Measurements from ENCODE around the gene CRACDL.

CRACDL gene

DNA sequence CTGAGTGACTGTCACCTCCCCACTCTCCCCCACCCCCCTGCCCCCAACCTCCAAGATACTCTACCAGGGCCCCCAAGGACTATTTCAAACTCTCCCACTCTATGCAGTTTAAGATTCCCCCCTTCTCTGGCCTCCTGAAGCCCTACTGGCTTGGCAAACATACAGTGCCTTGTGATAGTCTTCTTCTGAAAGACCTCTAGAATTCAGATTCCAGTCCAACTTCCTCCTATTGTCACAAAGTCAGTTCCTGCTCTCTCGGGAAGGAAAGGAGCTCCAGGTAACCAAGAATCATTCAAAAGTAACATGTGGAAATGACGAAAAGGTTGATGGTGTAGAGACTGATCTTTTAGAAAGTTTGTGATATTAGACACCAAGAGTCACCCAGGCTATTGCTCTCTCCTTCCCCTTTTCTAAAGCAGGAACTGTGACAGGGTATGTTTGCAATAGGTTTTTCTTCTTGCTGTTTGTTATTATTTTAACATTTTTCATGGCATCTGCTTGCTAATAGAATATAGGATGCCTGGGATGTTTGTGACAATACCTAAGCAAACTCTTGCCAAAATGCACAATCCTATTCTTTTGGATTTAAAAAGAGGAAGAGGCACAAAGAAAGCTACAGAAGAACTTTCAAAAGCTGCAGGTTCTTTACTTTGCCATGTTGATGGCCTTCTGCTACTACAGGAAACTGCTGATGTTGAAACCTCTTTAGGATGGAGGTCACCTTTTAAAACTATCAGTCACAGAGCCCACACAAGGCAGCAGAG is 111.6 kb downstream of the CRACDL start:
- no peak for DNase-seq (ENCODE audit: low read depth in 3 of 3)

DNA sequence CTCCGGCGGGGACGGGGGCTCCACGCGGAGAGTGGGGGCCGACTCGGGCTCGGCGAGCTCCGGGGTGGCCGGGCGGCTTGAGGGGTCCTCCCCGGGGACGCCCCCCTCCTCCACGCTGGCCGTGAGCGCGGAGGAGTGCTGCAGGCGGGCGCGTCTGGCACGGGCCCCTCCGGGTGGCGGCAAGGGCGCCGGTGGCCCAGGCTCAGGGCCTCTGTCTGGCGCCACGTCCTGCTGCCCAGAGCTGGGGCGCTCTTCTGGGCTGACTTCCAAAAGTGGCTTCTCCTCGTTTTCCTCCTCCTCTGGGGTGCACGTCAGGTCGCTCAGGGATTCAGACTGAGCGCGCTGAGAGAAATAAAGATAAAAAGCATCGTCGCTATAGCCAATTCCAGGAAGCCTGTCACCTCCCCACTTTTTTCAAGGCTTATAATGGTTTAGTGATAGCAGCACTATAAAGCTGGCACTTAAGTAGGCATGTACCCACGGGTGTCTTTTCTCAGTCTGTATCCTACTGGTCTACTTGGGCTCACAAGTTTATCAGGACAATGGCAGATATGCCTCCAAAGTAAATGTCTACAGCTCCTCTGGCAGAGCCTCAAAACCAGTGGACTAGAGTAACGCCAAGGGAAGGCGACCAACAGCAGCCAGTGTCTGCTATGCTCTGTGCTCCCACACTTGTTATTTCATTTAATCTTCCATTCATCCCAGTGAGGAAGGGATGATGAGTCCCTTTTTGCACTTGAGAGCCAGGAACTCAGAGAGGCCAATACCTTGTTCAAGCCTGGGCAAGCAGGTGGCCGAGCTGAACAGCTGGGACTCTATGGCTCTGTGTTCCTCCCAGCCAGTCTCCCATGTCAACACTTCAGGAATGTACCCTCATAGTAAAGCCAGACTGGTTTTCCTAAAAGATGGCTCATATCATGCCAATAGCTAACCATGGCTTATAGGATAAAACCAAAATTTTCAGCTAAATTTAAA is 112.5 kb downstream of the CRACDL start:
- DNase-seq (ENCODE audit: low read depth in 3 of 3), result no peak

DNA sequence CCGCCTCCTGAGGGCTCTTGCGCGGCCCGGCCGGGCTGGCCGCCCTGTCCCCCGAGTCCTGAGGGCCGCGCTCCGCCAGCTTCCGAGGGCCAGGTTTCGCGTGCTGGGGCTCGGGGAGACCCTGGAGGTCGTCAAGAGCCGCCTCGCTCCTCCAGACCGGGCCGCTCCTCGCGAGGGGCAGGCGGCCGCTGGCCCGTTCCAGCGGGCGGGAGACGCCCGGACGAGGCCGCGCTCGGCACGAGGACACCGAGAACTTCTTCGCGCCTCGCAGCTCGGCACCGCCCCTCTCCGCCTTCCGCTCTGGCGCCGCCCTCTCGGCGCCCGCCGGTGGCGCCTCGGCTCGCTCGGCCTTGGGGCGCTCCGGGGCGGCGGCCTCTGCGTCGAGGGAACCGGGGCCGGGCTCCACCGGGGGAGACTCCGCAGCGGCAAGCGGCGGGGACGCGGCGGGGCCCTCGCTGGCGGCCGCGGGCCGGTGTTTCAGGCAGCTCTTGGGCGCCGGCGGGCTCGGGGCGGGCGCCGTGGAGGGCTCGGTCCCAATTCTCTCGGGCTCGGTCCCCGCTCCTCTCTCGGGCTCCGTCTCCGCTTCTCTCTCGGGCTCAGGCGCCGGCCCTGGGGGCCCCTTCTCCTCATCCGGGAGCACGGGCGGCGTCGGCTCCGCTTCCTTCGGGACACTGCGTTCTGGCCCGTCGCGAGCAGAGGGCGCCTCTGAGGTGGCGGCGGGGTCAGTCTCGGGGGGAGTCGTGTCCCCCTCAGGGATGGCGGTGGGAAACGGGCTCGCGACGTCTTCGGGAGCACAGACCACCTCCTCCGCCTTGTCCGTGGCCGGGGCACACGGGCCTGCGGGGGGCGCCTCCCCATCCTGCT is 113.5 kb downstream of the CRACDL start:
- DNase-seq (ENCODE audit: low read depth in 3 of 3), result peak; percentile 25 to 43 (median 30)

DNA sequence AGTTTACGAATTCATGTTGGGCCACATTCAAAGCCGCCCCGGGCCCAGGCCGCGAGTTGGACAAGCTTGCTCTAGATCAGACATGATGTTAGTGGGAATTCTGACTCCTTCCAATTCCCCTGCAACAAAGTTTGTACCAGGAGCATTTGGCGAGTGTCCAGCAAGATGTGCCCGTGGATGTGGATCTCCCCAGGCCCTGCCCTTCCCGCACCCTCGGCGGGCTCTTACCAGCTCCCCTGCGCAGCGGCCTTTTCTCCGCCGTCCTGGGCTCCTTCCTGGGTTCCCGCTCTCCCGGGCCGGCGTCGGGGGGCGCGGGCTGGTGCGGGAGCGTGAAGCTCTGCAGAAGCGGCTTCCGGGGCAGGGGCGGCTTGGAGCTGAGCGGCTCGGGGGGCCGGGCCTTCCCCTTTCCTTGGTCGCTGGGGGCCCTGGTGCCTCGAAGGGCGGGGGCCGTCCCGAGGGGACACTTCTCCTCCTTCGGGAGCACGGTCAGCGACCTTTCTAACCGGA is 114.3 kb downstream of the CRACDL start:
- no peak for DNase-seq (ENCODE audit: low read depth in 3 of 3)

DNA sequence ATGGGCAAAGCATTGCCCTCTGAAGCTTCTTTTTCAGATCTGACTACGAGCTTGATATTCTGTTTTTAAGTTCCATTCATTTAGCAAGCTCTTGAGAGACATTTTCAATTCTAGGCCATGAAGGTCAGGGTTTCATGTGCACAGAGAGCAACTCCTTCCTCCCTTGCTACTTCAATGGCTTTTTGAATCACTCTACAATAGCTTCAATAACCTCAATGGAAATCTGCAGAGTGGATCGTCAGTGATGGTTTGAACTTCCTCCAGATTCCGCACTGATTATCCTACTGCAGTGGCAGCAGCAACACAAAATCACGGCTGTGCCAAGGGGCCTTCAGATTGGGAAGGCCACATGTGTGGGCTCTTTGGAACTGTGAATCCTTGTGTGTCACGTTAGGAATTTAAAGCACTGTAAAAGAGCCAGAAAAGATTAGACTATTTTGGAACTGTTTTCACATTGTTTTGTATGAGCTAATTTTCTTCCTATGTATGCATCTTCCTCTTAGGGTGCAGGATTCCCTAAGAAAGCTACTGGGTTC is 116.7 kb downstream of the CRACDL start:
- no peak for DNase-seq (ENCODE audit: low read depth in 3 of 3)

DNA sequence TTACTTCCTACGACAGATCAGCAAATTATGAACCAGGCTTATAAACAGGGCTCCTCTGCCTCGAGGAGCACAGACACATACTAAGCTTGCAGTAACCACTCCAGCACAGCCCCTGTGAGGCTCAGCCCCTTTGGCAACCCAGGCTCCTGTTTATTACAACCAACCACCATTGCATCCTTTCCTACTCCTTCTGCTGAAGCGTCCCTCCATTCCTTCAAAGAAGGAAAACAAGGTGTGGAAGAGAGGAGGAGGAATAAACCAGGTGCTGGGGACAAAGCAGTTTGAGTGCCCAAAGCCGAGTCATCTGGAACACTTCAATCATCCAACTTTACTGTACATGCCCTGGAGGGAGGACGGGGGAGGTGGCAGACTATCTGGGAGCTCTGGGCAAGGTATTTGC is 117.9 kb downstream of the CRACDL start:
- no peak for DNase-seq (ENCODE audit: low read depth in 3 of 3)

DNA sequence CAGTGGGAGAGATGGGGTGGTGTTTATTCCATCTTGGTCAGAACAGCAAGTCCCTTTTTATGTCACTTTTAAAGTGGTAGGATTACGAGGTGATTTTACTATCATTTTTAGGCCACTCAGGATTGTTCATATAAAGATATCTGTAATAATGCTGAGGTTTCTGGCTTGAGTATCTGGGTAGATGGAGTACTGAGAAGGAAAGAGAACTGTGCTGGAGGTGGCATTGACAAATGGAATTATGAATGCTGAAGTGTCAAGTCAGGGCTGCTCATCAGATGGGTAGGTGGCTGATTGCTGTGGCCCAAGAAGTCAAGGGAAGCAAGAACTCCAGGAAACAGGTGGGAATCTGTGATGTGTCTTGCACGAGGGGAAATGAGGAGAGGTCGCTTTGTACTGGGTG is 119.7 kb downstream of the CRACDL start:
- DNase-seq (ENCODE audit: low read depth in 3 of 3), result no peak

DNA sequence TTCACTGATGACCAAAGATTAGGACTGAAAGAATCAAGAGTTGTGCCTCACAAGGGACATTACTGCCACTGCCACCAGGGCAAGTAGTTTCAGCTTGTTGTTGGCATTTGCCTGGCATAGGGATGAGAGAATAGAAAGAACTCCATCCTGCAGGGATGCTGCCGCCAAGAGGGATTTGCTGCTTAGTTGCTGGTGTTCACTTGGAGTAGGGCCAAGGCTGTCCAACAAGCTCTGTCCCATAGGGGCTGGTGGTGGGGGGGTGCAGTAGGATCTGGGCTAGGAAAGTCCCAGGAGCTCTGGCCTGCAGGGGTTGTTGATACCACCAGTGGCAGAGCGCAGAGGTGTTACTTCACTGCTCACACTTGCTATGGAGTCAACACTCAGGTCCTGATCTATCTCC is 120.2 kb downstream of the CRACDL start:
- no peak for DNase-seq (ENCODE audit: low read depth in 3 of 3)

DNA sequence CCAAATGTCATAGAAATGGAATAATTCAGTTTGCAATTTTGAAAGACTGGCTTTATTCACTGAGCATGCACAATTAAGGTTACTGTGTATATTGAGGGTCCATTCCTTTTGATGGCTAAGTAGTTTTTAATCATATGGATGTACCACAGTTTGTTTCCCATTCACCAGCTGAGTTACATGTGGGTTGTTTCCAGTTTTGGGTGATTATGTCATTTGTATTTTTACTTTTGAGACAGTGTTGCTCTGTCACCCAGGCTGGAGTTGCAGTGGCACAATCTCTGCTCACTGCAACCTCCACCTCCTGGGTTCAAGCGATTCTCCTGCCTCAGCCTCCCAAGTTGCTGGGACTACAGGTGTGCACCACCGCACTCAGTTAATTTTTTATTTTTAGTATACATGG is 124.3 kb downstream of the CRACDL start:
- no peak for DNase-seq (ENCODE audit: low read depth in 3 of 3)

DNA sequence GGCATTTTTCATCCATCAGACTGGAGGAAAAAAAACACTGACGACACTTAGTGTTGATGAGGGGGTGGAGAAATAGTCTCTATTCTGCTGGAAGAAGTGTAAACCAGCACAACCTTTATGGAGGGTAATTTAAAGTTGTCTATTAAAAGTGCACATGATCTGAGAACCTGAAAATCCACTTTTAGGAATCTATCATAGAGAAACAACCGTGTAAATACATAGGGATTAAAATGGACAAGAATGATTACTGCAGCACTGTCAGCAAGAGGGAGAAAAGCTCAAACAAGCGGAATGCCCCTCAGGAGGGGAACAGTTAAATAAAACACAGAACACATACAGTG is 125.5 kb downstream of the CRACDL start:
- DNase-seq (ENCODE audit: low read depth in 3 of 3), result no peak

DNA sequence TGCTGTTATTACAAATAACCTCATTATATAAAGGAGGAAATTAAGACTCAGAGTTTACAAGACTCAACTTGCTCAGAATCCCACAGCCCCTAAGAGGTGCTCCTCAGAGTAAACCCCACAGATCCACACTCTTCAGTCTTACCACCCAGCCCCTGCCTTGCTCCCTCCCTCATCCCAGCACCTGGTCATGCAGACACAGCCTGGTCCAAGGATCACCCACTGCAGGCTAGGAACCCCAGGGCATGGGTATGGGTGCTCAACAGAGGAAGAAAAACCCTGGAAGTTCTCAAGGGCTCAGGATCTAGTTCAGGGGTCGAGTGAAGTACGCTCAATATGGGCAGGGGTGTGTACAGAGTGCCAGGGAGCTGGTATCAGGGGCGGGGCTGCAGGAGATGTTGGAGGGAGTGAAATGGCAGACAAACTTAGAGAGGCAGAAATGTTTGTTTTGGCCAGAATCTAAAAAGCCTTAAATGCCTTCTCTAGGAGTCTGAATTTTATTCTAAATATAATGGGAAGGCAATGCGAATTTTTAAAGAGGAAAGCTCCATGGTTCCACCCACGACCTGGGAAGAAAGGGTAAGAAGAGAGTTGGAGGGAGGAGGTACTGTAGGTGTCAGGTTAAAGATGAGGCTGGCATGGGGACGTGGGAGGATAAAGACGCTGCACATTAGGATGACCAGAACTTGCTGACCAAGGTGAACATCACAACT is 126.0 kb downstream of the CRACDL start:
- no peak for DNase-seq (ENCODE audit: low read depth in 3 of 3)

DNA sequence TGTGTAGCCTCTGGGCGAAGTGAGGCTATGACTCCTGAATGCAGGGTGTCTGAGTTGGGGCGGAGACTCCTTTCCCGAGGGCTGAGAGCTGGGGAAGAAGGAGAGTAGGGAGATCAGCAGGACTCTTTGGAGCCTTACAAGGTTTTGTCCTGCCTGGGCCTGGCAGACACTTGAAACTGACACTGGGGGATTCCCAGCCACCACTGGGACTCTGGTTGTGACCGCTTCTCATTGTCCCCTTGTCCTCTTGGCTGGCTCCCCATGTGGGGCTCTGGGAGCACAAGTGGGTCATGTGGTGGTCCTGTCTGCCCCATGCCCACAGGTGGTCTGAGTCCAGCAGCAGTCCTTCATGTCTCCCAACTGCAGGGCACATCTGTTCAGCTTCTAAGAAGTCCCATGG is 126.9 kb downstream of the CRACDL start:
- DNase-seq (ENCODE audit: low read depth in 3 of 3), result no peak

DNA sequence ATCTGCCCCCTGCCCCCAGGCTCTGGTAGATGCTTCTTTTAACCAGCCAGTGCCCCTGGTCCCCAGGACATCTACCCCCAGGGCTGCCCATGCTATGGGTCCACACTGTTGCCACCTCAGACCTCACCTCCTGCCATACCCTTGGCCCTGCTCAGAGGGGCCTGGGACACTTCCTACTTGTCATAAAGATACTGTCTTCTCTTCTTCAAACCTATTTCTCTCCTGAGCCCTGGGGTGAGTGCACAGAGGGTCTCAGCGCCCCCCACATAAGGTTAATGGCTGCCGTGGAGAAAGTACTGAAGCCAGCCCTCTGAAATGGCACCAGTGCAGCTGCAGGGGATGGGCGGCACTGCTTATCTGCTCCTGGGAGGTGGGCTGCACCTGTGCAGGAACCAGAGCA is 127.5 kb downstream of the CRACDL start:
- no peak for DNase-seq (ENCODE audit: low read depth in 3 of 3)

DNA sequence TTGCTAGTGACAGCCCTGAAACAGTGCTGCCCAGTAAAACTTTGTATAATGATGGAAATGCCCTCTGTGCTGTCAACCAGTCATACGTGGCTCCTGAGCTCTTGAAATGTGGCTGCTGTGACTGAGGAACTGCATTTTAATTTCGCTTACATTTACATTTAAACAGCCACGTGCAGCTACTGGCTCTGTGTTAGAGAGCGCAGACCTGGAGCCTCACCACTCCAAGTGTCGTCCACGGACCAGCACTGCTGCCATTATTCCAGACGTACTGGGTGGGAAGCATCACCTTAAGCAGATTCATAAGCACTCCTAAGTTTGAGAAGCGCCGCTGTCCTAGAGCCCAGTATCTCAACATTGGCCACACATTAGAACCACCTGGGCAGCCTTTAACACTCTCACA is 128.1 kb downstream of the CRACDL start:
- no peak for DNase-seq (ENCODE audit: low read depth in 3 of 3)

DNA sequence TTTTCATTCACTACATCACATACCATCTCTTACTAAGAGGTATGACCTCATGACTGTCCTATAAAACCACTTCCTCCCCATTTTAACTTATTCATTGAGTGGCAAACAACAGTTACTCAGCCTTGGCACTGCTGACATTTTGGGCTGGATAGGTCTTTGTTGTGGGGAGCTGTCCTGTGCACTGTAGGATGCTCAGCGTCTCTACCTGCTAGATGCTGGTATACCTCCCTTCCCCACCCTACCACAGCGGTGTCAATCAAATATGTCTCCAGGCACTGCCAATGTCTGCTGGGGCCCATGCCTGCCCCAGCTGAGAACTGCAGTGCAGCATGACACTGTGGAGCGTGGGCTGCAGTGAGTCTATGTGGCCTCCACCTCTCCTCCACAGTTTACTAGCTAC is 128.8 kb downstream of the CRACDL start:
- no peak for DNase-seq (ENCODE audit: low read depth in 3 of 3)

DNA sequence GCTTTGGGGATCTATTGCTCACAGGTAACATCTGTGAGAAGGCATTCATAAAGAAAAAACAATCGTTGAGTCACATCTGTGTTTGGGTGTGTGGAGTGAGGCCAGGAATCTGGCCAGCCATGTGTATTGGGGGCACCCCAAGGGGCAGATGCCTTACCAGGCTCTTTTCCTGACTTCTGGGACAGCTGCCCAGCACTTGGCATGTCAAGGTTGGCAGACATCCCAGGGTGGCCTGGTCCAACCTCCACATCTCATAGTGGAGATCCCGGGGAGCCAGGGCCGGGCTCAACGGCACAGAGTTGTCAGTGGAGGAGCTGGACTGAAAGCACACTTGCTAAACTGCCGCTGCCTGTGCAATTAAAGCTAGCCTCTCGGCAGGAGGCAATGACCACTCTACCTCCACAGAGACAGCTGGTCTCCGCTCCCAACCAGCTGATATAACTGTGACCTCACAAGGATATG is 129.8 kb downstream of the CRACDL start:
- DNase-seq (ENCODE audit: low read depth in 3 of 3), result no peak

DNA sequence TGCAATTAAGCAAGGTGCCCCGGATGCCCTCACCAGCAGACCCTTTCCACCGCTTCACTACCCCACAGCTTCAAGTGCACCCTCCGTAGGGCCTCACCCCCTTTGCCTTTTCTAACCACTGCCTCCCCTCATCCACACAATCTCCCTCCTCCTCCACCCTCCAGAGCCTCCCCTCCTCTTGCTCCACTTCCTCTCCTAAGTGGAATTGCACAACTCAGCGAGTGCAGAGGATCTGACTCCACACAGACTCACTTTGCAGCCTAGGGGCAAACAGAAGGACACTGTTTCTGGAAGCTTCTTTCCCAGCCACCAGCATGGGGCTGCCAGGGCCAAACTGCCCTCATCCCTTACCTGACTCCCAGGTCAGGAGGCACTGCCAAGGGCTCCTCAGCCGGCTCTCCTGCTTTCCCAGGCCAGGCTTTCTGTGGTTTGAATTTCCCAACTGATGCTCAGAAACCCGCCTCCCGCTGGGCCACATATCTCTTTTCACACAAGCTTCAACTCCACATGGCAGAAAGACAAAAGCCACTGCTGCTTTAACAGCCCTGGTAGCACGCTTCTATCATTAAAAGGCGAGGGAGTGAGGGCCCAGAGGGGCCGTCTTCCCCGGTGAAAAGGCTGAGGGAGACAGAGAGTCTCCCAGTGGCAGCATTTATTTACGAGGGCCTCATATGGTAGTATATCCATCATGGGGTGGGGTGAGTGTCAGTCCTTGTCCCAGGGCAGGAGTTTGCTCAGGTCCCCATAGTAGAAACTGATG is 130.4 kb downstream of the CRACDL start:
- no peak for DNase-seq (ENCODE audit: low read depth in 3 of 3)

DNA sequence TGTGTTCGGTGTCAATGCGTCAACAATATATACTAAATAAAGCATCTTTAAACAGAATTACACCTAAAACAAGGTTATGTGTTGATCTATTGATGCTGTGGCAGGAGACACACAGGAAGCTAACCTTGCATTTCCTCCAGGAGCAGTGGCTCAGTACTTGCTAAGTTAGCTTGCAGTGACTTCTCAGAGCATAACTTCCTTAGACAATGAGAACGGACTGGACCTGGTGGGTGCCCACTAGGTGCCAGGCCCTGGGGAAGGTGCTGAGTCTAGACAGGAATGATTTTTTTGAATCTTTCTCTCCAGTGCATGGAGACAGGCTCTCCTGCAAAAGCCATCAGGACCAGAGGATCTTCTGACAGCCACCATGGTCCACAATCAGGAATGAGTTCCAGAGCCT is 131.3 kb downstream of the CRACDL start:
- no peak for DNase-seq (ENCODE audit: low read depth in 3 of 3)

DNA sequence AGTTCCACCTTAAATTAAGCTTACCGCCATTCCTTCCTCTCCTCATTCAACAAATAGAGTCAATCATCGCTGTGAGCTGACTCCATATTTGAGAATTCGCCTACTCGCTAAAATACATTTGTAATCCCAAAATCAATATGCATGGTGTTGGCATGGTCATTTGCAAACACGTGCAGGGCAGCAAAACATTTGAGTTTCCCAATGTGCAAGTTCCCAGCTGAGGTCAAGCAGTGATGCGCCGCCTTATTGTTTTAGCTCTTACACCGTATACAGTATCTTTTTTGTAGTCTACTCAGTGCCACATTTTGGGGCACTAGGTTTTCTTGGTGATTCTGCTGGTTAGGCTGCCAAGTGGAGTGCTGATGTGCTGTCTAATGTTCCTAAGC is 131.8 kb downstream of the CRACDL start:
- DNase-seq (ENCODE audit: low read depth in 3 of 3), result no peak
